GM12878 (cell line): ENCODE results near the gene AIFM3. TPM values are rescaled to one million over a fixed set of nuclear protein-coding genes. Genes with fewer than 3 reads are reported as not detected.

Source experiments
- ATAC-seq: fragments of 200-7000 bp; cut with Tn5 transposase; 3 replicates; pipeline ENCODE4 v1.9.1; 2020; ENCODE audit warnings: mild to moderate bottlenecking, moderate library complexity
- BruUV-seq: library from RNA; stranded (reverse); fragments of 400-500 nt; replicated peaks from 2 replicates; lab custom pipeline; 2021; lab: Mats Ljungman, UMichigan
- CTCF ChIA-PET: fragments of 300-600 bp; sonication (Branson Sonifier 250); formaldehyde crosslinking; extraction: SDS; loops from one replicate; lab custom pipeline; 2021; ENCODE audit warnings: inconsistent platforms; lab: Yijun Ruan, JAX
- POLR2A ChIA-PET: fragments of 350-600 bp; formaldehyde crosslinking; extraction: SDS; loops from one replicate; lab custom pipeline; 2021; ENCODE audit warnings: inconsistent platforms; lab: Charles Lee
- RAD21 ChIA-PET: fragments of 300-600 bp; sonication (Branson Sonifier 250); formaldehyde crosslinking; loops from one replicate; lab custom pipeline; 2023; ENCODE audit warnings: antibody characterized with exemption; ENCODE audit not compliant: unreplicated experiment; lab: Charles Lee
- SMC1A ChIA-PET: fragments of 300-600 bp; sonication (Branson Sonifier 250); formaldehyde crosslinking; loops from one replicate; lab custom pipeline; 2023; ENCODE audit not compliant: unreplicated experiment, uncharacterized antibody; lab: Charles Lee
- DNase-seq: peaks from one replicate; pipeline ENCODE4 v3.0.0-alpha.2; 2011; ENCODE audit warnings: low read depth, low spot score
- FAIRE-seq: peaks from 3 replicates; lab custom pipeline; 2011; peaks lifted over from hg19 to GRCh38; lab: Jason Lieb, UNC
- H2AFZ ChIP-seq: 2 replicates; pipeline ENCODE4 v1.6.0; 2011; ENCODE audit warnings: low read depth, low read length, control low read depth; ENCODE audit not compliant: control insufficient read depth
- H3K27ac ChIP-seq: 2 replicates; pipeline ENCODE4 v1.5.1; 2011; ENCODE audit warnings: control low read depth; ENCODE audit not compliant: control insufficient read depth, insufficient read depth
- H3K27me3 ChIP-seq, 2 experiments: replicated peaks in 1 of 2; 2 replicates each; pipeline versions ENCODE4 v1.6.0 to v1.6.1; 2011; ENCODE audit warnings: low read length in 1 of 2; ENCODE audit not compliant: control insufficient read depth in 2 of 2, insufficient read depth in 2 of 2
- H3K36me3 ChIP-seq, 2 experiments: 2 replicates each; pipeline ENCODE4 v1.5.1; 2011; ENCODE audit warnings: low read length in 1 of 2; ENCODE audit not compliant: control insufficient read depth in 2 of 2, insufficient read depth in 2 of 2
- H3K4me1 ChIP-seq: 2 replicates; pipeline ENCODE4 v1.6.1; 2011; ENCODE audit warnings: mild to moderate bottlenecking, low read length, moderate library complexity, mixed read lengths; ENCODE audit not compliant: control insufficient read depth, insufficient read depth
- H3K4me2 ChIP-seq: 2 replicates; pipeline ENCODE4 v1.6.0; 2011; ENCODE audit warnings: control low read depth; ENCODE audit not compliant: control insufficient read depth, insufficient read depth
- H3K4me3 ChIP-seq: fragments of 200-600 bp; sonication (generic); 2 replicates; pipeline ENCODE4 v1.5.1; 2016
- H3K79me2 ChIP-seq: 2 replicates; pipeline ENCODE4 v1.6.0; 2011; ENCODE audit warnings: low read length; ENCODE audit not compliant: control insufficient read depth, insufficient read depth
- H3K9ac ChIP-seq: 2 replicates; pipeline ENCODE4 v1.8.0; 2011; ENCODE audit warnings: low read length, control low read depth, mixed read lengths; ENCODE audit not compliant: control insufficient read depth, insufficient read depth
- H3K9me3 ChIP-seq: replicated peaks from 3 replicates; pipeline ENCODE4 v1.5.1; 2011; ENCODE audit warnings: mild to moderate bottlenecking, low read length; ENCODE audit not compliant: control insufficient read depth, insufficient read depth
- H4K20me1 ChIP-seq: 2 replicates; pipeline ENCODE4 v1.6.0; 2011; ENCODE audit not compliant: control insufficient read depth, insufficient read depth
- ASH2L ChIP-seq: fragments of 300-600, 200-600 bp; sonication (generic); IDR thresholded peaks from 2 replicates; pipeline ENCODE4 v1.6.1; 2017; ENCODE audit warnings: low read depth, mild to moderate bottlenecking, borderline replicate concordance
- BACH1 ChIP-seq: fragments of 450-650 bp; IDR thresholded peaks from 2 replicates; pipeline ENCODE4 v1.6.1; 2017; ENCODE audit warnings: mild to moderate bottlenecking, borderline replicate concordance
- FOXM1 ChIP-seq: IDR thresholded peaks from 2 replicates; pipeline ENCODE4 v1.6.1; 2012; ENCODE audit warnings: low read depth, mild to moderate bottlenecking, inconsistent platforms, low read length, moderate library complexity
- GABPA ChIP-seq: IDR thresholded peaks from 2 replicates; pipeline ENCODE4 v1.6.1; 2014; ENCODE audit warnings: antibody characterized with exemption, low read depth, mild to moderate bottlenecking, inconsistent platforms
- HCFC1 ChIP-seq: fragments of 150-350 bp; IDR thresholded peaks from 2 replicates; pipeline ENCODE4 v1.6.1; 2014; ENCODE audit warnings: low read length
- IKZF1 ChIP-seq: fragments of 450-650 bp; conservative IDR thresholded peaks from 2 replicates; pipeline ENCODE4 v1.6.1; 2017; ENCODE audit warnings: antibody characterized with exemption, mild to moderate bottlenecking
- JUNB ChIP-seq: IDR thresholded peaks from 2 replicates; pipeline ENCODE4 v1.6.1; 2016; ENCODE audit warnings: antibody characterized with exemption, mild to moderate bottlenecking
- MEF2A ChIP-seq: IDR thresholded peaks from 2 replicates; pipeline ENCODE4 v1.6.1; 2011; ENCODE audit warnings: low read depth, mild to moderate bottlenecking, low read length, moderate library complexity; ENCODE audit not compliant: insufficient read depth
- SP1 ChIP-seq: IDR thresholded peaks from one replicate; pipeline ENCODE4 v1.6.1; 2011; ENCODE audit warnings: low read depth, low read length
- SREBF2 ChIP-seq: IDR thresholded peaks from 2 replicates; pipeline ENCODE4 v1.6.1; 2012; ENCODE audit warnings: mild to moderate bottlenecking, low read length
- SUZ12 ChIP-seq: fragments of 200-600 bp; sonication (generic); IDR thresholded peaks from one replicate; pipeline ENCODE4 v1.6.1; 2018; ENCODE audit warnings: antibody characterized with exemption, mild to moderate bottlenecking; ENCODE audit not compliant: unreplicated experiment
- TARDBP ChIP-seq: IDR thresholded peaks from 2 replicates; pipeline ENCODE4 v1.6.1; 2016; ENCODE audit warnings: borderline replicate concordance
- YY1 ChIP-seq: IDR thresholded peaks from 2 replicates; pipeline ENCODE4 v1.6.1; 2011; ENCODE audit warnings: low read depth, mild to moderate bottlenecking, low read length
- WGBS: methylation state at CpG from one replicate; pipeline ENCODE4 v1.1.6; 2016; ENCODE audit warnings: low lambda C conversion rate; ENCODE audit not compliant: insufficient replicate concordance, insufficient coverage; ENCODE audit errors: missing lambda C conversion rate; 5-methylcytosine and 5-hydroxymethylcytosine counted together
- in situ Hi-C: fragments of 300-500 bp; cut with MboI; formaldehyde crosslinking; loops from 9 replicates; pipeline ENCODE4 v1.14.3; 2018; ENCODE audit warnings: mixed read lengths
- intact Hi-C: fragments of 100-400 bp; cut with micrococcal nuclease; formaldehyde crosslinking; loops from one replicate; pipeline ENCODE4 v1.14.2; 2022; ENCODE audit not compliant: unreplicated experiment
- polyA plus RNA-seq, 11 experiments: library from polyadenylated mRNA; depleted of rRNA in 4 of 11; unstranded in 6 of 11; stranded (reverse) in 5 of 11; fragments of >200 nt; fragmentation: Nextera tagmentation in 4 of 11; fragmentation: Illumina TruSeq in 1 of 11; extraction: Ambion mirVana in 4 of 11; extraction: Trizol in 1 of 11; gene quantifications; 1 replicate in 1 of 11; 2 replicates in 10 of 11; pipeline versions ENCODE4 v1.2.1 to v1.2.3, GENCODE V29; 2011 to 2016; ENCODE audit warnings: inconsistent platforms in 2 of 11, missing spikeins in 2 of 11, low read depth in 1 of 11
- total RNA-seq, 4 experiments: library from RNA; depleted of rRNA in 3 of 4; stranded (reverse); fragments of >200 nt in 3 of 4; fragmentation: Illumina TruSeq in 1 of 4; extraction: Trizol in 1 of 4; gene quantifications; 2 replicates each; pipeline versions ENCODE4 v1.2.1 to v1.2.3, GENCODE V29; 2013 to 2021

The AIFM3 gene
- total and polyA plus RNA-seq, 10 of the 15 experiments (the other 5 are each of a cell fraction or from before 2014, with no cell fraction given) = 0.06 to 0.34 (median 0.21) TPM; not detected in 6

DNA sequence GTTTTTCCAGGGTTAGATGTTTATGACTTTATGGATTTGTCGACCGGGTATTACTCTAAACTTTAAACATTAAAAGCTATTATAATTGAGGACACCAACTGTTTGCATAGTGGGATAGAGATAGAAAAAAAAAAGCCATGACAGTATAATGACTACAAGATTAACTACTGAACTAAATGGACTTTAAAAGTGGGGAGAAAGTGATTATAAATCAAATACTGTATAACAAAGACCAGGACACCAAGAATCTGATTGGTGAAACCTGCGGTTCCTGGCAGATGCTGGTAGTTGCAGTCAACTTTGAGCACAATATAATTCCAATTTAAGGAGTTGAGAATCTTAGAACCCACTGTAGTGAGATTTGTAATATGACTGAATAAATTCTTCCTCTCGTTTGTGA, 47.3 kb upstream of the AIFM3 start:
- no peak for DNase-seq
- CTCF ChIA-PET = interaction anchor here (1.0 to 2.3 kb wide), 2 partner anchors 34 to 83 kb away, joined by 6 to 8 read pairs; partner anchors contain the start of gene THAP7
- no peak for ATAC-seq
- 1% methylated on average over 4 of the region's 4 CpGs for whole genome bisulfite sequencing
- H3K4me1 ChIP-seq = peaks cover 8% of the 10 kb centered on the region
- BruUV-seq = TSS peak; percentile 68
- peaks cover 1 to 4% of the 10 kb centered on the region in 2 experiments; a peak in 3 of 4 replicates for H3K36me3 ChIP-seq
- SMC1A ChIA-PET = no interaction called here
- no peaks in the 10 kb centered on the region for H3K9me3 ChIP-seq
- POLR2A ChIA-PET = no interaction called here
- H3K27me3 ChIP-seq = no peaks in the 10 kb centered on the region
- in situ Hi-C loops = loop anchor here (10.0 kb wide), 1 partner anchor 55 kb away; no protein-coding TSS in a partner anchor
- peak overlapping the region; percentile 92 for H3K4me3 ChIP-seq
- peak overlapping the region; percentile 92 for H3K4me2 ChIP-seq
- peak overlapping the region; percentile 72 for H3K9ac ChIP-seq
- TF ChIP-seq TARDBP = no peak
- TF ChIP-seq HCFC1 = no peak
- TF ChIP-seq SP1 = no peak
- no peak for TF ChIP-seq FOXM1
- no peak for TF ChIP-seq ASH2L
- intact Hi-C loops = no loop called here
- FAIRE-seq = no peak
- H2AFZ ChIP-seq = no peak overlapping the region
- no peak overlapping the region for H3K27ac ChIP-seq
- peaks cover 5% of the 10 kb centered on the region; the same call in 1 of the 2 replicates for H4K20me1 ChIP-seq
- RAD21 ChIA-PET = interaction anchor here (0.5 kb wide), 1 partner anchor 36 kb away, joined by 3 read pairs; no protein-coding TSS in a partner anchor
- H3K79me2 ChIP-seq = peaks cover 76% of the 10 kb centered on the region

DNA sequence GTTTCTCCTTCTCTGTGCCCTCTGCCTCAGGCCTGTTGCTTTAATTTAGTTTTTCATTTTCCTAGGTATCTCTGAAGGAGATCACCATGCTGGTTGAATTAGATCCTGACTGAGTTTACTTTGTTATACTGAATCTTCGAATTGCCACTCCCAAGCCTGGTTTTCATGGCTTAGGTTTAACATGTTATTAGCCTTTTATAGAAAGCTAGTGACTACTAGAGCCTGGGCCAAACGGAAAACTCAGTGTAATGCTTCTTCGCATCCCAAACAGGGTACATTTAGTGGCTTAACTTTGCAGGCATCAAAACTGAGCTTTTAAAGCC, 46.2 kb upstream of the AIFM3 start:
- H3K36me3 ChIP-seq = peaks cover 1 to 4% of the 10 kb centered on the region in 2 experiments; a peak in 3 of 4 replicates
- intact Hi-C loops = no loop called here
- ATAC-seq = no peak
- no peak for TF ChIP-seq SREBF2
- TF ChIP-seq SUZ12 = no peak
- TF ChIP-seq IKZF1 = no peak
- no peak for TF ChIP-seq BACH1
- no peak for TF ChIP-seq JUNB
- TF ChIP-seq GABPA = no peak
- TF ChIP-seq MEF2A = no peak
- no peak for TF ChIP-seq YY1
- TF ChIP-seq, all 136 proteins: peak for 0
- H3K4me3 ChIP-seq = peak overlapping the region; percentile 92
- FAIRE-seq (no peak), DNase-seq (no peak)
- no peaks in the 10 kb centered on the region for H3K27me3 ChIP-seq
- H4K20me1 ChIP-seq = peaks cover 5% of the 10 kb centered on the region; the same call in 1 of the 2 replicates
- in situ Hi-C loops = no loop called here
- H3K4me2 ChIP-seq = peak overlapping the region; percentile 92
- ChIA-PET RAD21 (interaction anchor here (1.5 kb wide), 1 partner anchor 19 kb away, joined by 3 read pairs; no protein-coding TSS in a partner anchor), CTCF (interaction anchor here (0.9 to 2.3 kb wide), 4 partner anchors 8 to 82 kb away, joined by 4 to 8 read pairs (median 5); partner anchors contain the start of gene THAP7), POLR2A (interaction anchor here (0.8 to 1.1 kb wide), 3 partner anchors 13 to 81 kb away, joined by 3 to 4 read pairs (median 3); partner anchors contain the start of gene THAP7), SMC1A (interaction anchor here (1.2 kb wide), 1 partner anchor 35 kb away, joined by 5 read pairs; no protein-coding TSS in a partner anchor)
- H3K27ac ChIP-seq = peak overlapping the region; percentile 25; the same call in 1 of the 2 replicates
- H3K9ac ChIP-seq = peak overlapping the region; percentile 72
- H3K9me3 ChIP-seq = no peaks in the 10 kb centered on the region
- peaks cover 87% of the 10 kb centered on the region for H3K79me2 ChIP-seq
- 47% methylated on average over 3 of the region's 3 CpGs for WGBS
- H3K4me1 ChIP-seq = peaks cover 13% of the 10 kb centered on the region
- no TSS peak for BruUV-seq
- H2AFZ ChIP-seq = no peak overlapping the region
